ENCODE measurements around the gene TLCD3A. TPM values are rescaled to one million over a fixed set of nuclear protein-coding genes. Genes with fewer than 3 reads are reported as not detected.

TLCD3A gene
- total and polyA plus RNA-seq, 10 of the 15 experiments (the other 5 are each of a cell fraction or from before 2014, with no cell fraction given) = 2.9 to 29.7 (median 17.8) TPM

DNA sequence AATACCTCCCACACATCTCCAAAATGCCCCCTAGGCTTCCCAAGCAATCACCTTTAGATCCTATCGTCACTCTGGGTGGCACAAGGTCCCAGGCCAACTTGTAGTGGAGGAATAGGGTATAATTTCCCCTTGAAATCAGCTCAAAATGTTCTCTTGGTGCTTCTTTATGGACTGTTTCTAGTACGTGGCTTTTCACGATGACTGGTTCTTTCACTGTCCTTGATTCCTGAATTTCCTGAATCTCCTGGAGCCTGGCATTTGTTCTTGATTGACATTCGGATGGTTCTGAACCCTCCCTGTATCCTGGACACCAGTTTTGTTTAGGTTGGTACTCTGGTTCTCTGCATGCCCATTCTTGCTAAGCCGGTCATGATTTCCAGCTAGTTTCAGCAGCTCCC, 10.9 kb upstream of the TLCD3A start:
- DNase-seq (ENCODE audit: low read depth, low spot score) = no peak
- Histone ChIP-seq H3K4me2 (ENCODE audit: control insufficient read depth, insufficient read depth) (no peak overlapping the region), H3K27me3 (replicated peaks in 1 of 2; ENCODE audit: control insufficient read depth in 2 of 2, insufficient read depth in 2 of 2, low read length in 1 of 2) (no peaks in the 10 kb centered on the region), H3K4me3 (no peak overlapping the region), H4K20me1 (ENCODE audit: control insufficient read depth, insufficient read depth) (no peaks in the 10 kb centered on the region), H3K79me2 (ENCODE audit: control insufficient read depth, insufficient read depth, low read length) (no peaks in the 10 kb centered on the region), H3K9ac (ENCODE audit: control insufficient read depth, insufficient read depth, low read length) (no peak overlapping the region), H2AFZ (ENCODE audit: control insufficient read depth, low read depth, low read length) (no peak overlapping the region), H3K4me1 (ENCODE audit: control insufficient read depth, insufficient read depth, low read length) (no peaks in the 10 kb centered on the region), H3K36me3 (ENCODE audit: control insufficient read depth in 2 of 2, insufficient read depth in 2 of 2, low read length in 1 of 2) (no peaks in the 10 kb centered on the region), H3K27ac (ENCODE audit: control insufficient read depth, insufficient read depth) (no peak overlapping the region), H3K9me3 (replicated peaks; ENCODE audit: control insufficient read depth, insufficient read depth, low read length) (no peaks in the 10 kb centered on the region)
- POLR2A ChIA-PET = no interaction called here
- no TSS peak for BruUV-seq (replicated peaks)
- CTCF ChIA-PET = interaction anchor here (0.7 to 1.6 kb wide), 2 partner anchors 19 to 21 kb away, joined by 3 read pairs; no protein-coding TSS in a partner anchor
- TF ChIP-seq ZNF24 (IDR thresholded peaks at IDR 0.05) (no peak), POLR2AphosphoS5 (IDR thresholded peaks at IDR 0.05; ENCODE audit: low read length) (no peak), SRF (IDR thresholded peaks at IDR 0.05; ENCODE audit: low read depth in 2 of 2, low read length in 2 of 2) (no peak), RFX5 (IDR thresholded peaks at IDR 0.05; ENCODE audit: low read depth, low read length) (no peak), MYB (IDR thresholded peaks at IDR 0.05; ENCODE audit: borderline replicate concordance, low read depth, low read length) (no peak), PML (IDR thresholded peaks at IDR 0.05; ENCODE audit: low read length) (no peak), MYC (IDR thresholded peaks at IDR 0.05; ENCODE audit: insufficient read depth, insufficient read length, insufficient replicate concordance, low read length, severe bottlenecking) (no peak), HDGF (IDR thresholded peaks at IDR 0.05) (no peak), ESRRA (IDR thresholded peaks at IDR 0.05; ENCODE audit: low read length) (no peak), CBX5 (IDR thresholded peaks at IDR 0.05; ENCODE audit: low read depth) (no peak), BCL11A (IDR thresholded peaks at IDR 0.05; ENCODE audit: low read depth, low read length) (no peak), HCFC1 (IDR thresholded peaks at IDR 0.05; ENCODE audit: low read length) (no peak), ZBED1 (IDR thresholded peaks at IDR 0.05; ENCODE audit: borderline replicate concordance) (no peak), PAX8 (IDR thresholded peaks at IDR 0.05) (no peak), MEF2A (IDR thresholded peaks at IDR 0.05; ENCODE audit: insufficient read depth, low read depth, low read length) (no peak), FOS (IDR thresholded peaks at IDR 0.05; ENCODE audit: borderline replicate concordance, extremely low read depth, insufficient read length) (no peak), CHD2 (IDR thresholded peaks at IDR 0.05; ENCODE audit: borderline replicate concordance, low read depth, low read length) (no peak), CREM (IDR thresholded peaks at IDR 0.05; ENCODE audit: low read depth) (no peak)
- in situ Hi-C loops (cut with MboI) (no loop called here), intact Hi-C loops (cut with micrococcal nuclease; ENCODE audit: unreplicated experiment) (no loop called here)
- SMC1A ChIA-PET (ENCODE audit: uncharacterized antibody, unreplicated experiment) = interaction anchor here (1.0 to 1.5 kb wide), 2 partner anchors 10 to 21 kb away, joined by 3 to 6 read pairs; no protein-coding TSS in a partner anchor
- WGBS (ENCODE audit: insufficient coverage, insufficient replicate concordance, low lambda C conversion rate, missing lambda C conversion rate) = 30% methylated on average over 5 of the region's 5 CpGs
- RAD21 ChIA-PET (ENCODE audit: unreplicated experiment) = no interaction called here
- FAIRE-seq = no peak
- ATAC-seq = no peak
